IMR-90 (cell line): ENCODE data around the gene WNT11. TPM values are rescaled to one million over a fixed set of nuclear protein-coding genes. Genes with fewer than 3 reads are reported as not detected.

ENCODE experiments used
- ATAC-seq: fragments of 200-7000 bp; cut with Tn5 transposase; 2 replicates; pipeline ENCODE4 v1.9.1; 2020; ENCODE audit warnings: low read depth, mild to moderate bottlenecking, moderate library complexity
- BruUV-seq: library from RNA; stranded (reverse); fragments of 400-500 nt; replicated peaks from 2 replicates; lab custom pipeline; 2021; lab: Mats Ljungman, UMichigan
- CTCF ChIA-PET: fragments of 300-600 bp; formaldehyde crosslinking; extraction: SDS; loops from one replicate; lab custom pipeline; 2021; ENCODE audit warnings: antibody characterized with exemption; lab: Yijun Ruan, JAX
- POLR2A ChIA-PET: fragments of 300-600 bp; sonication (Branson Sonifier 250); formaldehyde crosslinking; loops from one replicate; lab custom pipeline; 2022; ENCODE audit warnings: antibody characterized with exemption; ENCODE audit not compliant: unreplicated experiment; lab: Charles Lee
- DNase-seq: peaks from one replicate; pipeline ENCODE4 v3.0.0; 2013
- H2AFZ ChIP-seq: replicated peaks from 2 replicates; pipeline ENCODE3; 2013; ENCODE audit warnings: low read length, mild to moderate bottlenecking; ENCODE audit not compliant: poor library complexity
- H2AK5ac ChIP-seq: 2 replicates; pipeline ENCODE4 v1.6.1; 2013; ENCODE audit warnings: low read depth, low read length, inconsistent platforms
- H2AK9ac ChIP-seq: replicated peaks from 2 replicates; pipeline ENCODE3; 2013; ENCODE audit warnings: mild to moderate bottlenecking, low read depth, low read length, moderate library complexity; ENCODE audit not compliant: poor library complexity
- H2BK120ac ChIP-seq: 2 replicates; pipeline ENCODE4 v1.6.1; 2013; ENCODE audit warnings: low read depth, low read length, inconsistent platforms
- H2BK15ac ChIP-seq: 3 replicates; pipeline ENCODE4 v1.6.1; 2013; ENCODE audit warnings: low read depth, low read length, inconsistent platforms
- H2BK20ac ChIP-seq: 2 replicates; pipeline ENCODE4 v1.6.1; 2013; ENCODE audit warnings: low read depth, mild to moderate bottlenecking, inconsistent platforms, low read length, moderate library complexity
- H2BK5ac ChIP-seq: 2 replicates; pipeline ENCODE4 v1.6.1; 2013; ENCODE audit warnings: mild to moderate bottlenecking, low read depth, low read length, inconsistent platforms; ENCODE audit not compliant: poor library complexity, severe bottlenecking
- H3K14ac ChIP-seq: replicated peaks from 2 replicates; pipeline ENCODE4 v1.6.1; 2013; ENCODE audit warnings: low read depth, low read length, inconsistent platforms
- H3K18ac ChIP-seq: 2 replicates; pipeline ENCODE4 v1.6.1; 2013; ENCODE audit warnings: low read depth, low read length, control low read depth
- H3K23ac ChIP-seq: 2 replicates; pipeline ENCODE4 v1.6.1; 2013; ENCODE audit warnings: low read depth, low read length, inconsistent platforms
- H3K27ac ChIP-seq: 2 replicates; pipeline ENCODE4 v1.5.1; 2013; ENCODE audit warnings: mild to moderate bottlenecking, control low read depth, low read length; ENCODE audit not compliant: insufficient read depth
- H3K27me3 ChIP-seq: 2 replicates; pipeline ENCODE4 v1.6.1; 2013; ENCODE audit warnings: low read length; ENCODE audit not compliant: control insufficient read depth, insufficient read depth
- H3K36me3 ChIP-seq: 2 replicates; pipeline ENCODE4 v1.6.1; 2013; ENCODE audit warnings: low read length, mixed read lengths; ENCODE audit not compliant: control insufficient read depth, insufficient read depth
- H3K4ac ChIP-seq: 2 replicates; pipeline ENCODE4 v1.6.1; 2013; ENCODE audit warnings: low read depth, low read length, inconsistent platforms
- H3K4me1 ChIP-seq: 2 replicates; pipeline ENCODE4 v1.6.1; 2013; ENCODE audit warnings: low read length, mixed read lengths; ENCODE audit not compliant: control insufficient read depth, insufficient read depth
- H3K4me2 ChIP-seq: 2 replicates; pipeline ENCODE4 v1.6.1; 2013; ENCODE audit warnings: low read depth, mild to moderate bottlenecking, control low read depth, low read length, moderate library complexity
- H3K4me3 ChIP-seq: 2 replicates; pipeline ENCODE4 v1.5.1; 2013; ENCODE audit warnings: low read depth, mild to moderate bottlenecking, control low read depth, low read length, moderate library complexity; ENCODE audit not compliant: insufficient read depth
- H3K56ac ChIP-seq: 2 replicates; pipeline ENCODE4 v1.6.1; 2013; ENCODE audit warnings: low read length, inconsistent platforms; ENCODE audit not compliant: insufficient read depth; ENCODE audit errors: extremely low read depth
- H3K79me1 ChIP-seq, 2 experiments: 2 replicates each; pipeline ENCODE4 v1.6.1; 2013; ENCODE audit warnings: low read length in 2 of 2, inconsistent platforms in 1 of 2, low read depth in 1 of 2
- H3K9ac ChIP-seq: 2 replicates; pipeline ENCODE4 v1.6.1; 2013; ENCODE audit warnings: low read depth, low read length, control low read depth
- H3K9me1 ChIP-seq: 2 replicates; pipeline ENCODE4 v1.6.1; 2013; ENCODE audit warnings: low read length, inconsistent platforms; ENCODE audit not compliant: insufficient read depth
- H3K9me3 ChIP-seq: 2 replicates; pipeline ENCODE4 v1.6.1; 2013; ENCODE audit warnings: low read length; ENCODE audit not compliant: control insufficient read depth, insufficient read depth
- H4K20me1 ChIP-seq: 2 replicates; pipeline ENCODE4 v1.6.1; 2013; ENCODE audit warnings: low read length, inconsistent platforms; ENCODE audit not compliant: insufficient read depth
- H4K5ac ChIP-seq: 2 replicates; pipeline ENCODE4 v1.6.1; 2013; ENCODE audit warnings: mild to moderate bottlenecking, low read depth, low read length, control low read depth
- H4K8ac ChIP-seq, 2 experiments: 2 replicates each; pipeline ENCODE4 v1.6.1; 2013; ENCODE audit warnings: low read depth in 2 of 2, low read length in 2 of 2, control low read depth in 1 of 2, inconsistent platforms in 1 of 2
- H4K91ac ChIP-seq: 2 replicates; pipeline ENCODE4 v1.6.1; 2013; ENCODE audit warnings: low read depth, low read length, inconsistent platforms; ENCODE audit not compliant: insufficient read depth
- BHLHE40 ChIP-seq: fragments of 150-350 bp; IDR thresholded peaks from 2 replicates; pipeline ENCODE4 v1.6.1; 2016; ENCODE audit warnings: mild to moderate bottlenecking, low read depth, low read length
- CEBPB ChIP-seq: IDR thresholded peaks from 2 replicates; pipeline ENCODE4 v1.6.1; 2012; ENCODE audit warnings: low read depth, low read length, improper control_type of control experiment
- CTCF ChIP-seq: conservative IDR thresholded peaks from 2 replicates; pipeline ENCODE4 v1.5.1; 2012; ENCODE audit warnings: mild to moderate bottlenecking, low read depth, low read length, improper control_type of control experiment
- MAFK ChIP-seq: IDR thresholded peaks from 2 replicates; pipeline ENCODE4 v1.6.1; 2012; ENCODE audit warnings: low read depth, low read length, improper control_type of control experiment
- RCOR1 ChIP-seq: IDR thresholded peaks from 2 replicates; pipeline ENCODE4 v1.6.1; 2012; ENCODE audit warnings: mild to moderate bottlenecking, low read length, improper control_type of control experiment; ENCODE audit not compliant: insufficient replicate concordance
- RFX5 ChIP-seq: IDR thresholded peaks from 2 replicates; pipeline ENCODE4 v1.8.0; 2012; ENCODE audit warnings: low read depth, mild to moderate bottlenecking, low read length, moderate library complexity
- SMC3 ChIP-seq: fragments of 150-350 bp; IDR thresholded peaks from 2 replicates; pipeline ENCODE4 v1.6.1; 2016; ENCODE audit warnings: low read depth, mild to moderate bottlenecking, antibody characterized with exemption, low read length, moderate library complexity
- WGBS, 2 experiments: methylation state at CpG; one replicate each; pipeline versions ENCODE4 v1.1.5 to v1.1.7; 2013; ENCODE audit warnings: missing lambda C conversion rate in 2 of 2; ENCODE audit not compliant: insufficient read length in 1 of 2; ENCODE audit errors: extremely low coverage in 2 of 2; 5-methylcytosine and 5-hydroxymethylcytosine counted together
- dilution Hi-C: fragments of 300-500 bp; cut with HindIII; formaldehyde crosslinking; loops from one replicate; pipeline ENCODE4 v1.14.3; 2018; ENCODE audit warnings: low sequenced_read_pairs; ENCODE audit not compliant: unreplicated experiment
- in situ Hi-C: fragments of 300-500 bp; cut with MboI; formaldehyde crosslinking; loops from 3 replicates; pipeline ENCODE4 v1.14.3; 2019; ENCODE audit warnings: low sequenced_read_pairs, inconsistent platforms, mixed read lengths
- intact Hi-C: fragments of 100-400 bp; cut with micrococcal nuclease; formaldehyde crosslinking; loops from 2 replicates; pipeline ENCODE4 v1.10.0; 2022
- polyA plus RNA-seq, 3 experiments: library from polyadenylated mRNA; depleted of rRNA; stranded (reverse); fragments of >200 nt; gene quantifications; 2 replicates each; pipeline ENCODE4 v1.2.3, GENCODE V29; 2012; ENCODE audit warnings: low replicate concordance in 1 of 3
- total RNA-seq: library from RNA; depleted of rRNA; stranded (reverse); fragments of >200 nt; gene quantifications from 2 replicates; pipeline ENCODE4 v1.2.3, GENCODE V29; 2012
- TF ChIP-seq, protein P1 (sequence below): fragments of 150-350 bp; IDR thresholded peaks from 2 replicates; pipeline ENCODE4 v1.6.1; 2016; ENCODE audit warnings: low read depth, mild to moderate bottlenecking, low read length, moderate library complexity, borderline replicate concordance

WNT11 gene
- total and polyA plus RNA-seq, 2 of the 4 experiments (the other 2 are of a cell fraction): 0.10 TPM; not detected in 1

DNA sequence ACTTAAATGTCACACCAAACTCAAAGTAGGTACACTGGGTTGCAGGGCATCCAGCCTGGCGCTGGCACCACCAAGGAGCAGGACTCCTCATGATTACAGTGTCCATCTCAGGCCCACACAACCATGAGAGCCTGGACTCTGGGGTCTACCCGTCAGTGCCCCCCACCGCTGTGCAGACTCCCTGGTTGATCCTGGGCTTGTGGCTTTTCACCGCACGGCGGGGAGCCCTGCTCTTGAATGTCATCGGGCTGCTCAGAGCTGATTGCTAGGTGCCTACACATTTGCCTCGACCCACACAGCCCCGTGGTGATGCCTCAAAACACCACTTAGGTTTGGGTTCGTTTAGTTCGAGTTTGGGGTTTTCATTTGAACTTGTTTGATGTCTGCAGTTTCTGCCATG, 63.0 kb downstream of the WNT11 start:
- no peak overlapping the region for H2AFZ ChIP-seq
- H3K36me3 ChIP-seq: peaks cover 9% of the 10 kb centered on the region
- ATAC-seq: no peak
- H2BK5ac ChIP-seq: no peak overlapping the region
- H3K14ac ChIP-seq: no peak overlapping the region
- no peak overlapping the region for H3K18ac ChIP-seq
- H2AK5ac ChIP-seq: no peak overlapping the region
- peaks cover 9% of the 10 kb centered on the region; the same call in 1 of the 2 replicates for H3K9me1 ChIP-seq
- H3K4me3 ChIP-seq: no peak overlapping the region
- H3K4ac ChIP-seq: no peak overlapping the region
- TF ChIP-seq MAFK: no peak
- no peak for TF ChIP-seq CTCF
- no peak for TF ChIP-seq SMC3
- no peak for TF ChIP-seq BHLHE40
- TF ChIP-seq RFX5: no peak
- TF ChIP-seq CEBPB: no peak
- TF ChIP-seq, protein P1, sequence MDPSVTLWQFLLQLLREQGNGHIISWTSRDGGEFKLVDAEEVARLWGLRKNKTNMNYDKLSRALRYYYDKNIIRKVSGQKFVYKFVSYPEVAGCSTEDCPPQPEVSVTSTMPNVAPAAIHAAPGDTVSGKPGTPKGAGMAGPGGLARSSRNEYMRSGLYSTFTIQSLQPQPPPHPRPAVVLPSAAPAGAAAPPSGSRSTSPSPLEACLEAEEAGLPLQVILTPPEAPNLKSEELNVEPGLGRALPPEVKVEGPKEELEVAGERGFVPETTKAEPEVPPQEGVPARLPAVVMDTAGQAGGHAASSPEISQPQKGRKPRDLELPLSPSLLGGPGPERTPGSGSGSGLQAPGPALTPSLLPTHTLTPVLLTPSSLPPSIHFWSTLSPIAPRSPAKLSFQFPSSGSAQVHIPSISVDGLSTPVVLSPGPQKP: no peak
- no peak for TF ChIP-seq RCOR1
- no peaks in the 10 kb centered on the region for H3K27me3 ChIP-seq
- no peaks in the 10 kb centered on the region for H4K20me1 ChIP-seq
- no peak overlapping the region for H3K56ac ChIP-seq
- ChIA-PET CTCF (interaction anchor here (0.9 to 1.8 kb wide), 2 partner anchors 9 to 340 kb away, joined by 3 to 7 read pairs; no protein-coding TSS in a partner anchor), POLR2A (no interaction called here)
- H4K91ac ChIP-seq: no peak overlapping the region
- H2BK15ac ChIP-seq: no peak overlapping the region
- dilution Hi-C loops: no loop called here
- H3K27ac ChIP-seq: no peak overlapping the region
- H2BK20ac ChIP-seq: no peak overlapping the region
- no peak overlapping the region for H4K8ac ChIP-seq
- WGBS, 2 experiments: 100% methylated on average over 3 of the region's 11 CpGs; no CpG with 5 or more reads in 1 of the 2 experiments
- no peaks in the 10 kb centered on the region for H3K79me1 ChIP-seq
- H3K9me3 ChIP-seq: no peaks in the 10 kb centered on the region
- intact Hi-C loops: no loop called here
- in situ Hi-C loops: no loop called here
- no peak overlapping the region for H2AK9ac ChIP-seq
- no peak overlapping the region for H3K9ac ChIP-seq
- DNase-seq: no peak
- no peaks in the 10 kb centered on the region for H3K4me1 ChIP-seq
- no peak overlapping the region for H2BK120ac ChIP-seq
- no peak overlapping the region for H3K23ac ChIP-seq
- no peak overlapping the region for H4K5ac ChIP-seq
- no peak overlapping the region for H3K4me2 ChIP-seq
- BruUV-seq: no TSS peak
